ENCODE measurements around the gene E2F2. TPM values are rescaled to one million over a fixed set of nuclear protein-coding genes. Genes with fewer than 3 reads are reported as not detected.

E2F2 gene
- polyA plus RNA-seq, 1 donor (not counting 4 experiments of a cell fraction or from before 2014, with no cell fraction given): 0.05 TPM

- no peak overlapping the region for H3K27ac ChIP-seq (ENCODE audit: control insufficient read depth, insufficient read depth, low read length)
- H3K36me3 ChIP-seq (ENCODE audit: control insufficient read depth in 2 of 2, extremely low read depth in 1 of 2, insufficient read depth in 2 of 2, low read length in 2 of 2): no peaks in the 10 kb centered on the region
- no peaks in the 10 kb centered on the region for H3K79me2 ChIP-seq (ENCODE audit: control insufficient read depth, insufficient read depth, low read length)
- no peak overlapping the region for H3K9ac ChIP-seq (ENCODE audit: control insufficient read depth, extremely low read depth, insufficient read depth, low read length)
- no peak overlapping the region for H2AFZ ChIP-seq (ENCODE audit: control insufficient read depth, low read length)
- no peak for DNase-seq (ENCODE audit: low read depth, low spot score)
- dilution Hi-C loops (cut with MboI; ENCODE audit: extremely low pct_ligation_motif_present, low sequenced_read_pairs): no loop called here
- no peak for FAIRE-seq
- H3K4me3 ChIP-seq (ENCODE audit: control insufficient read depth in 2 of 3, extremely low read depth in 1 of 3, insufficient read depth in 2 of 3, low read depth in 1 of 3, low read length in 3 of 3): no peak overlapping the region
- H3K4me2 ChIP-seq (ENCODE audit: control insufficient read depth, extremely low read depth, insufficient read depth, low read depth, low read length): no peak overlapping the region
- TF ChIP-seq EZH2 (IDR thresholded peaks at IDR 0.05; ENCODE audit: low read length): no peak
- no peaks in the 10 kb centered on the region for H3K9me1 ChIP-seq (ENCODE audit: control insufficient read depth, extremely low read depth, insufficient read depth, low read length)
- H3K27me3 ChIP-seq (ENCODE audit: control insufficient read depth, extremely low read depth, insufficient read depth, low read length): peaks cover 13% of the 10 kb centered on the region
- H3K9me3 ChIP-seq (ENCODE audit: control insufficient read depth, low read depth, low read length): no peaks in the 10 kb centered on the region
- no peaks in the 10 kb centered on the region for H4K20me1 ChIP-seq (ENCODE audit: control insufficient read depth, extremely low read depth, insufficient read depth, low read length)
- peaks cover 9% of the 10 kb centered on the region for H3K4me1 ChIP-seq (ENCODE audit: control insufficient read depth, extremely low read depth, insufficient read depth, low read length)
Observed at GRCh38 chr1:23565776-23566175, 34.7 kb upstream of the E2F2 start.

- no peak overlapping the region for H3K4me3 ChIP-seq (ENCODE audit: control insufficient read depth in 2 of 3, extremely low read depth in 1 of 3, insufficient read depth in 2 of 3, low read depth in 1 of 3, low read length in 3 of 3)
- no peak overlapping the region for H3K4me2 ChIP-seq (ENCODE audit: control insufficient read depth, extremely low read depth, insufficient read depth, low read depth, low read length)
- H3K36me3 ChIP-seq (ENCODE audit: control insufficient read depth in 2 of 2, extremely low read depth in 1 of 2, insufficient read depth in 2 of 2, low read length in 2 of 2): no peaks in the 10 kb centered on the region
- H3K27me3 ChIP-seq (ENCODE audit: control insufficient read depth, extremely low read depth, insufficient read depth, low read length): peaks cover 13% of the 10 kb centered on the region
- H3K9ac ChIP-seq (ENCODE audit: control insufficient read depth, extremely low read depth, insufficient read depth, low read length): no peak overlapping the region
- no peak overlapping the region for H3K27ac ChIP-seq (ENCODE audit: control insufficient read depth, insufficient read depth, low read length)
- TF ChIP-seq EZH2 (IDR thresholded peaks at IDR 0.05; ENCODE audit: low read length) (no peak), CTCF (optimal IDR thresholded peaks at IDR 0.05 in 1 of 3, IDR thresholded peaks at IDR 0.05 in 1 of 3, conservative IDR thresholded peaks at IDR 0.05 in 1 of 3; ENCODE audit: extremely low read depth in 1 of 3, insufficient read depth in 2 of 3, low read length in 3 of 3) (no peak)
- H4K20me1 ChIP-seq (ENCODE audit: control insufficient read depth, extremely low read depth, insufficient read depth, low read length): no peaks in the 10 kb centered on the region
- no peaks in the 10 kb centered on the region for H3K9me3 ChIP-seq (ENCODE audit: control insufficient read depth, low read depth, low read length)
- FAIRE-seq (no peak), DNase-seq (ENCODE audit: low read depth, low spot score) (no peak)
- dilution Hi-C loops (cut with MboI; ENCODE audit: extremely low pct_ligation_motif_present, low sequenced_read_pairs): no loop called here
- no peaks in the 10 kb centered on the region for H3K79me2 ChIP-seq (ENCODE audit: control insufficient read depth, insufficient read depth, low read length)
- peaks cover 13% of the 10 kb centered on the region for H3K4me1 ChIP-seq (ENCODE audit: control insufficient read depth, extremely low read depth, insufficient read depth, low read length)
- H3K9me1 ChIP-seq (ENCODE audit: control insufficient read depth, extremely low read depth, insufficient read depth, low read length): no peaks in the 10 kb centered on the region
- peak overlapping the region; percentile 32 for H2AFZ ChIP-seq (ENCODE audit: control insufficient read depth, low read length)
Observed at GRCh38 chr1:23564529-23565122, 33.6 kb upstream of the E2F2 start.

Measured in keratinocyte (primary cell).